ENCODE results near the gene NEK7. TPM values are rescaled to one million over a fixed set of nuclear protein-coding genes. Genes with fewer than 3 reads are reported as not detected.

The NEK7 gene
- total RNA-seq, 2 experiments from 2014 or later: 71.4 to 77.4 TPM

DNA sequence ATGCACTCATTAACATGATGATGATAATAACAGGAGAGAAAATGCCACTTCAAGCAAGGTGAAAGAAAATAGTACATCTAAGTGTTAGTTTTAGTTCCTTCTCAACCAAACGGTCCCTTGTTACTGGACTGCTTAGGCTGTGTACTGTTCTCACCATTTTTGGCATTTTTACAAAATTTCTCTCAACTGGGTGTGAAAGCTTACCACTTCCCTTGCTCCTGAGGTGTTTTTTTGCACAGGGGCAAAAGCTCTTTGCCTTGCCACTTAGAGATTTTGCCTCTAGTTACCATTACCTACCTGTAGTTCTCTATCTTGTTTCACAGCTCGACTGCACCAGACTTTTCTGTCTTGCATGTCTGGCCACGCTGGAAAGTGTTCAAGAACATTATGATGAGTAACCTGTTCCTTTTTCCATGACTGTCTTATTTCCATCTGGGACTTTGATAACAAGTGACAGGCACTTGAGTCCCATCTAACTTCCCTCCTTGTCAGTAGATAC lies 10.7 kb downstream of the NEK7 start:
- ATAC-seq: peak; percentile 48
- CTCF ChIA-PET: interaction anchor here (1.5 to 2.1 kb wide), 3 partner anchors 9 to 19 kb away, joined by 4 to 8 read pairs (median 7); no protein-coding TSS in a partner anchor
- peak; percentile 55 for DNase-seq
- Mint-ChIP-seq H3K27ac (peak overlapping the region; percentile 85), H3K4me1 (peaks cover 80% of the 10 kb centered on the region), H3K27me3 (no peaks in the 10 kb centered on the region), H3K9me3 (ENCODE audit: low read depth) (no peaks in the 10 kb centered on the region), H3K36me3 (peaks cover 7% of the 10 kb centered on the region), H3K4me3 (peak overlapping the region; percentile 53)

DNA sequence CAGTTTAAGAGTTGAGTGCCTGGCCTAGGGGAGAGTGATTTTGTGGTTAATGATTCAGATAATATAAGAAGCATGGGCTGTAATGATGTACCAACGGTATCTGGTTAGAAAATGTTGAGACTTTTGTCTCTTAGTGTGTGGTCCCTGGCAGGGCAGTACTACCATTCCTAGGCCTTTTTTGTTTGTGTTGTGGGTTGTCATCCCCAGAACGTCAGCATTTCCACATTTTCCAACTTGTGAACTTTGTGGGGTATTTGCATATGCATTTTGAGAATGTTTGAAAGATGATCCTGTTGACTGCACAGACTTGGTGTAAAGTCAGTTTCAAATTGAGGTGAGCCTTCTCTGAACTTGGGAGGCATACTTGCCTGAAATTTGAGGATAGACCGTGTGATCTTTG lies 11.4 kb downstream of the NEK7 start:
- ATAC-seq: peak; percentile 12
- H3K4me1 Mint-ChIP-seq: peaks cover 83% of the 10 kb centered on the region
- H3K36me3 Mint-ChIP-seq: peaks cover 7% of the 10 kb centered on the region
- DNase-seq: no peak
- H3K4me3 Mint-ChIP-seq: peak overlapping the region; percentile 37
- no peaks in the 10 kb centered on the region for H3K27me3 Mint-ChIP-seq
- CTCF ChIA-PET: interaction anchor here (0.9 to 2.6 kb wide), 5 partner anchors 9 to 18 kb away, joined by 3 to 11 read pairs (median 7); partner anchors contain the start of gene NEK7
- peak overlapping the region; percentile 85 for H3K27ac Mint-ChIP-seq
- H3K9me3 Mint-ChIP-seq (ENCODE audit: low read depth): no peaks in the 10 kb centered on the region

- DNase-seq (no peak), ATAC-seq (peak; percentile 20)
- no peak overlapping the region for H3K4me3 Mint-ChIP-seq
- CTCF ChIA-PET: interaction anchor here (2.6 kb wide), 1 partner anchor 12 kb away, joined by 11 read pairs; the partner anchor contains the start of gene NEK7
- peak overlapping the region; percentile 58 for H3K27ac Mint-ChIP-seq
- no peaks in the 10 kb centered on the region for H3K27me3 Mint-ChIP-seq
- peaks cover 7% of the 10 kb centered on the region for H3K36me3 Mint-ChIP-seq
- H3K4me1 Mint-ChIP-seq: peaks cover 85% of the 10 kb centered on the region
- no peaks in the 10 kb centered on the region for H3K9me3 Mint-ChIP-seq (ENCODE audit: low read depth)
These were observed 12.9 kb downstream of the NEK7 start for GRCh38 chr1:198169672-198170071.

DNA sequence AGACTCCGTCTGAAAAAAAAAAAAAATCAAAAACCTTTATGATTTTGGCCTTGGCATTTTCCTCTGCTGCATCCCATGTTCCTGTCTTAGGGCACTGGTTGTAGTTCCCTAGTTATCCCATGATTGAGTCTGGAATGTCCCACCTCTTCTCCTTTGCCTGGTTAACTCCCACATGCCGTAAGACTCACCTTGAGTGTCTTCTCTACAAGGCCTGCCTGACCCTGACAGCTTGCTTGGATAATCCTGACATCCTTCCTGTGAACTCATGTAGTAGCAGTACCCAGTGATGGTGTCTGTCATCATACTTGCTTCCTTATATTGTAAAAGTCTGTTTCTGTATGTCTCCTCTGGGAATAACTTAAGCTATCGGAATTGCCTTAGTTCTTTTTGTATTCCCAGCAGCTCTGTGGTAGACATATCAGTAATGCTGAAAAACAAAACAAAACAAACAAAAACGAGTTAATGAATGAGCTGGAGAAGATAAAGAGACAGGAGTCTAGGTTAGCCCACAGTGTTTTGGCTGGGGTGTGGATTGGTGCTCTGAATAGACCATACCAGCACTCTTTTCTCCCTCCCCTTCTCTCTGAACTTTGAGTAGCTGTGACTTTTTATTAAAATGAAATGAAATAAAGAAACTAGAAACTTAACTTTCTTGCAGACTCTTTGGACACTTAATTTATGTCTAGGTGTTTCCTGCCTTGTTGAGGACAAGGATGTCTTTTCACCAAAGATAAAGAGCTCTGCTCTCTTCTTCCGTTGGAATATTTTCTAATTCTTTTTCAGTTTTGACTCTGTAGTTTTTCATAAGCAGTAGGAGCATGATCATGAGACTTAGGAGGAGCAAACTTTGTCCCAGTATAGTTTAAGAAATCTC lies 15.1 kb downstream of the NEK7 start:
- CTCF ChIA-PET: interaction anchor here (0.7 to 1.9 kb wide), 4 partner anchors 10 to 53 kb away, joined by 3 to 8 read pairs (median 4); no protein-coding TSS in a partner anchor
- H3K4me3 Mint-ChIP-seq: no peak overlapping the region
- H3K27me3 Mint-ChIP-seq: no peaks in the 10 kb centered on the region
- ATAC-seq (no peak), DNase-seq (no peak)
- peaks cover 7% of the 10 kb centered on the region for H3K36me3 Mint-ChIP-seq
- H3K4me1 Mint-ChIP-seq: peaks cover 84% of the 10 kb centered on the region
- peak overlapping the region; percentile 67 for H3K27ac Mint-ChIP-seq
- H3K9me3 Mint-ChIP-seq (ENCODE audit: low read depth): no peaks in the 10 kb centered on the region

DNA sequence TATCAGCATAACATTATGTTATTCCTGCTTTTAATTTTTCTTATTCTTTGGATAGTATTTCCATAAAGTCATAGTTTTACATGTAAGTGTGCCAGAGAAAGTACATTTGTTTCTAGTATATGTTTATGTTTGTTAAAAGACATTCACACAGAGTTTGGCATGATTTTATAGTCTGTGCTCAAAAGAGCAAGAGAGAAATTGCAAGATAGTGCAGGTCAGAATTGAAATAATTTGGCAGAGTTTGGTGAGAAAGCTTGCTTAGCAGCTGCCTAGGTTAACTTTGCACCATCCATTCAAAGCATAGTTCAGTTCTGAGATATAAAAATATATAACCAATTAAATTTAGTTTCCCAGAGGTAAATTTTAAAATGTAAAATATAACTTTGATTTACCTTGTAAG lies 17.0 kb downstream of the NEK7 start:
- Mint-ChIP-seq H3K36me3 (peaks cover 9% of the 10 kb centered on the region), H3K27me3 (no peaks in the 10 kb centered on the region), H3K9me3 (ENCODE audit: low read depth) (no peaks in the 10 kb centered on the region), H3K27ac (peak overlapping the region; percentile 73), H3K4me1 (peaks cover 83% of the 10 kb centered on the region), H3K4me3 (no peak overlapping the region)
- DNase-seq (no peak), ATAC-seq (no peak)
- CTCF ChIA-PET: interaction anchor here (1.0 kb wide), 2 partner anchors 11 to 13 kb away, joined by 4 read pairs; no protein-coding TSS in a partner anchor

DNA sequence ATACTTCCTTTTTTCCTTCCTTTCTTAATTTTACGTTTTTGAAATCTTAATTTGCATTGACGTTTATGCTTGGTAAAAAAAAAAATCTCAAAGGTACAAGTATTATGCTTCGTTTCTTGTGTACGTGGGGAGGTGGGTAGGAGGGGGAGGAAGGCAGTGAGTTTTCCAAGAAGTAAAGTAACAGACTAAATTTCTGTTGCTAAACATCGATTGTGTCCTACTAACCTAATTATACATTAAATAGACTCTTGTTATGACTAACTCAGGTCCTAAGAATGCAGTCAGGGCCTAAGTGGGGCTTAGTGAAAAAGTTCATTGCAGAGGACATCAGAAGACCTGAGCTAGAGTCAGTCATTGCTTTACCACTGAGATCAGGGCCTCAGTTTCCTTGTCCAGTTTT lies 17.5 kb downstream of the NEK7 start:
- peaks cover 9% of the 10 kb centered on the region for H3K36me3 Mint-ChIP-seq
- H3K4me1 Mint-ChIP-seq: peaks cover 82% of the 10 kb centered on the region
- H3K27ac Mint-ChIP-seq: peak overlapping the region; percentile 73
- DNase-seq: no peak
- H3K27me3 Mint-ChIP-seq: no peaks in the 10 kb centered on the region
- peak; percentile 52 for ATAC-seq
- H3K4me3 Mint-ChIP-seq: peak overlapping the region; percentile 45
- H3K9me3 Mint-ChIP-seq (ENCODE audit: low read depth): no peaks in the 10 kb centered on the region
- CTCF ChIA-PET: interaction anchor here (1.0 kb wide), 1 partner anchor 13 kb away, joined by 4 read pairs; no protein-coding TSS in a partner anchor

DNA sequence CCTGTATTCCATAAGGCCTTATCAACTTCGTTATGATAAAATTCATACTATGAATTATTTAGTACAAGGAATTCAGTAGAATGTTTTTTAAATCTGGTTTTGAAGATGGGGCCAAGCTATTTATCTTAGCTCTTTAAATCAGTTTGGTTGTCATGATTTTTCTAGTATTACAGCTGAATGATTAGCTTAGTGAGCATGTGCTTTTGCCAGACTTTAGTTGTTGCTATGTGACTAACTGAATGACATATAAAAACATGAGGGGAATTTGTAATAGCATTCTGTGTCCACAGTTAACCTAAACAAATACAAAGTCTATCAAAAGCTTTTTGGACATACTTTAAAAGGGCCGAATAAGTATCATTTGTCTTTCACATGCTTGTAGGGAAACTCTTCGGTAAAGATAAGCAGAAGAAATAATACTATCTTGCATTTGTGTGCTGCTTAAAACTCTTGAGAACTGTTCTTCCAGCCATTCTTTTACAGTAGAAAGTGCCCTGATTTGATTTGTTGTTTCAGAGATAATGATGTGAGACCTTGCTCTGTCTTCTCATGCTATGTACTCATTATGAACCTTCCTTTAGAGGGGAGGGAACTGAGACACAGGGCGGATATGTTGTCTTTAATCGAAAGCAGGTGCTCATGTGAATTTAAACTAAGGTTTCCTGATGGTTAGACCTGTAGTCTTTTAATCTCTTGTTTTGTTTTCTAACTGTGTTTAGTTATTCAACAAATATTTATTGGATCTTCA lies 18.8 kb downstream of the NEK7 start:
- Mint-ChIP-seq H3K9me3 (ENCODE audit: low read depth) (no peaks in the 10 kb centered on the region), H3K27me3 (no peaks in the 10 kb centered on the region), H3K36me3 (peaks cover 7% of the 10 kb centered on the region), H3K27ac (peak overlapping the region; percentile 68), H3K4me1 (peaks cover 82% of the 10 kb centered on the region), H3K4me3 (peak overlapping the region; percentile 21)
- DNase-seq (no peak), ATAC-seq (peak; percentile 73)
- CTCF ChIA-PET: no interaction called here

GRCh38 chr1:198176179-198176578 lies 19.4 kb downstream of the NEK7 start:
- ATAC-seq (peak; percentile 7), DNase-seq (no peak)
- Mint-ChIP-seq H3K4me3 (peak overlapping the region; percentile 21), H3K36me3 (peaks cover 7% of the 10 kb centered on the region), H3K9me3 (ENCODE audit: low read depth) (no peaks in the 10 kb centered on the region), H3K27ac (peak overlapping the region; percentile 68), H3K27me3 (no peaks in the 10 kb centered on the region), H3K4me1 (peaks cover 83% of the 10 kb centered on the region)
- CTCF ChIA-PET: interaction anchor here (1.2 to 1.9 kb wide), 2 partner anchors 8 to 18 kb away, joined by 4 to 6 read pairs; no protein-coding TSS in a partner anchor

DNA sequence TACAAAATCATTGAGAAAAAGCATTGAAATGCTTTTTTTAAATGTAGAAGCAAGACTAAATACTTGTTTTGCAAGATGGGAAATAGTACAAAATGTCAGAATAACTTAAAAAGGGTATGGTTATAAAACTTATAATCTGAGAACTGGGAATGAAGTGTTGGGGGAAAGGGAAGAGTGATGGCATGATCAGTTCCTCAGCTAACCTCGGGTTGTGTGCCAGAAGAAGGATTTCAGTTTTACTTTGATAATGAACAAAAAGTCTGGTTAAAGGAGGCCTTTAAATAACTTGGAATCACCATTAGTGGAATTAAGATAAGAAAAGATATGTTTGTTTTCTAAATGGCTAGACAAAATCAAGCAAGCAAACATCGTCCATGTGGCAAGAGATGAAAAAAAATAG lies 20.7 kb downstream of the NEK7 start:
- DNase-seq: no peak
- ATAC-seq: no peak
- CTCF ChIA-PET: interaction anchor here (0.8 to 1.9 kb wide), 4 partner anchors 9 to 75 kb away, joined by 3 to 6 read pairs (median 4); no protein-coding TSS in a partner anchor
- Mint-ChIP-seq H3K27me3 (no peaks in the 10 kb centered on the region), H3K9me3 (ENCODE audit: low read depth) (no peaks in the 10 kb centered on the region), H3K4me3 (peak overlapping the region; percentile 10), H3K27ac (peak overlapping the region; percentile 18), H3K4me1 (peaks cover 86% of the 10 kb centered on the region), H3K36me3 (peaks cover 12% of the 10 kb centered on the region)

- no peak overlapping the region for H3K4me3 Mint-ChIP-seq
- H3K9me3 Mint-ChIP-seq (ENCODE audit: low read depth): no peaks in the 10 kb centered on the region
- CTCF ChIA-PET: interaction anchor here (0.6 to 1.7 kb wide), 4 partner anchors 10 to 403 kb away, joined by 3 read pairs; no protein-coding TSS in a partner anchor
- no peaks in the 10 kb centered on the region for H3K27me3 Mint-ChIP-seq
- ATAC-seq (no peak), DNase-seq (no peak)
- H3K36me3 Mint-ChIP-seq: peaks cover 14% of the 10 kb centered on the region
- H3K27ac Mint-ChIP-seq: peak overlapping the region; percentile 26
- peaks cover 82% of the 10 kb centered on the region for H3K4me1 Mint-ChIP-seq
These were observed 21.8 kb downstream of the NEK7 start for GRCh38 chr1:198178615-198179014.

DNA sequence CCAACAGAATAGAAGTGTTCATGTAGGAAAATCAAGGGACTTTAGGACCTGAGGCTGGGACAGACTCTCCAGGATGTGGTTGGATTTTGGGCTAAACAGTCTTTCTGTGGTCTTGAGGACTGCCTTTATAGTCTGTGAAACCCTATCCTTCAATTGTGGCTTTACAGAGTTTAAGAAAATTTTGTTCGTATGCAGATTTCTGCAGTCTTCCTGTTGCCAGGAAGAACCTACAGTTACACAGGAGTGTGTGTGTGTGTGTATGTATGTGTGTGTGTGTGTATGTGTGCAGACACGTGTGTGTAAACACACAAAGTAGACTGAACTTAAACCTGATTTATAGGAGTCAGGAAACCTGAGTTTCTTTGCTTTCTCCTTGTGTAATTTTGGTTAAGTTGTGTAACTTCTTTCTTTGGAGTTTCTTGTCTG lies 22.8 kb downstream of the NEK7 start:
- H3K36me3 Mint-ChIP-seq: peaks cover 16% of the 10 kb centered on the region
- H3K4me3 Mint-ChIP-seq: peak overlapping the region; percentile 24
- H3K4me1 Mint-ChIP-seq: peaks cover 77% of the 10 kb centered on the region
- CTCF ChIA-PET: interaction anchor here (1.2 to 1.7 kb wide), 2 partner anchors 11 to 21 kb away, joined by 3 read pairs; no protein-coding TSS in a partner anchor
- peak overlapping the region; percentile 74 for H3K27ac Mint-ChIP-seq
- DNase-seq (no peak), ATAC-seq (peak; percentile 32)
- no peaks in the 10 kb centered on the region for H3K27me3 Mint-ChIP-seq
- H3K9me3 Mint-ChIP-seq (ENCODE audit: low read depth): no peaks in the 10 kb centered on the region

DNA sequence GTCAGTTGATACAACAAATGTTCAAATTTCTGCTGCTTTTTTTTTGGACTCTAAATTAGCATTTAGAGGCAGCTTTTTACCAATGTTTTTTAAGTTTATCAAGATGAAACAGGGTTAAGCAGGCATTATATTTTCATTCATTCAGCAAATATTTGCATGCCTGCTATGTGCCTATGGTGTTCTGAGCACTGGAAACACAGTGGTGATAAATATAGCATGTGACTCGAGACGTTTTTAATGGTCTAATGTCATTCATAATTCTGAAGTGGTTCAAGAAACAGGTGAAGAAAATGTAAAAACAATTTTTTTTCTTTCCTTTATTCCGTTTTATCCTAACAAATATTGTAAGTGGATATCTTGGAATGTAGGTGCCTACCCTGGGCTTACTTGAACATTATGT lies 26.8 kb downstream of the NEK7 start:
- peaks cover 12% of the 10 kb centered on the region for H3K36me3 Mint-ChIP-seq

GRCh38 chr1:198184516-198184915 lies 27.7 kb downstream of the NEK7 start:
- ATAC-seq (no peak), DNase-seq (no peak)
- no peaks in the 10 kb centered on the region for H3K9me3 Mint-ChIP-seq (ENCODE audit: low read depth)
- H3K27ac Mint-ChIP-seq: no peak overlapping the region
- CTCF ChIA-PET: interaction anchor here (1.4 to 1.7 kb wide), 2 partner anchors 11 to 31 kb away, joined by 4 read pairs; no protein-coding TSS in a partner anchor
- peaks cover 75% of the 10 kb centered on the region for H3K4me1 Mint-ChIP-seq
- H3K36me3 Mint-ChIP-seq: peaks cover 12% of the 10 kb centered on the region
- no peaks in the 10 kb centered on the region for H3K27me3 Mint-ChIP-seq
- no peak overlapping the region for H3K4me3 Mint-ChIP-seq

More for the DNA sequence above, 26.8 kb downstream of the NEK7 start:
- H3K27me3 Mint-ChIP-seq: no peaks in the 10 kb centered on the region
- H3K9me3 Mint-ChIP-seq (ENCODE audit: low read depth): no peaks in the 10 kb centered on the region
- no peak for ATAC-seq
- no peak overlapping the region for H3K27ac Mint-ChIP-seq
- CTCF ChIA-PET: interaction anchor here (1.4 kb wide), 1 partner anchor 30 kb away, joined by 4 read pairs; no protein-coding TSS in a partner anchor
- H3K4me3 Mint-ChIP-seq: no peak overlapping the region
- no peak for DNase-seq
- H3K4me1 Mint-ChIP-seq: peaks cover 77% of the 10 kb centered on the region

Data from activated CD8-positive, alpha-beta memory T cell treated with anti-CD3 and anti-CD28 coated beads, Interleukin-2, amount 10 ng/mL, durations not matched to agents 7 days and 5 days (primary cell).